DND-41 (cell line): Measurements from ENCODE around the gene TH.

Experiments used
- EZH2 ChIP-seq: IDR thresholded peaks from 3 replicates; pipeline ENCODE4 v1.6.1; 2012; ENCODE audit warnings: borderline replicate concordance, low read depth, mild to moderate bottlenecking, moderate library complexity, low read length, inconsistent platforms; ENCODE audit not compliant: severe bottlenecking
- TF ChIP-seq, protein P1 (sequence below): IDR thresholded peaks from 2 replicates; pipeline ENCODE4 v1.5.1; 2012; ENCODE audit warnings: borderline replicate concordance, low read length, moderate library complexity, mild to moderate bottlenecking; ENCODE audit not compliant: poor library complexity, severe bottlenecking; ENCODE audit errors: extremely low read depth

DNA sequence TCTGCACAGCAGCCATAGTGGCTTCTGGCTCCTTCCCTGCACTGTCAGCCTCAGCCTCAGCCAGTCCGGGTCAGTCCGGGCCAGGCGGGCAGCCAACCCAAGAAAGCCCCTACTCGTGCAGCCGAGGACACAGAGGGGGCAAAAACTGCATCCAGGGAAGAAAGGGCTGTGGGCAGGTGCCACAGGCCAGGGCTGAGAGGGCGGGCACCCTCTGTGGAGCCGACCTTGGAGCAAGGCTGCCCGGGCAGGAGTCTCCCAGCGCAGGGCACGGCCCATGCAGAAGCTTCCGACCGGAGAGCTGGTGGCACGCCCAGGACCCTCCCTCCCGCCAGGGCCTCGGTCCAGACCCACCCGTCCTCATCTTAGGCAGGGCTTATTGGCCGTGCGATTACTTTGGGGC, 10.5 kb upstream of the TH start:
- TF ChIP-seq, protein P1, sequence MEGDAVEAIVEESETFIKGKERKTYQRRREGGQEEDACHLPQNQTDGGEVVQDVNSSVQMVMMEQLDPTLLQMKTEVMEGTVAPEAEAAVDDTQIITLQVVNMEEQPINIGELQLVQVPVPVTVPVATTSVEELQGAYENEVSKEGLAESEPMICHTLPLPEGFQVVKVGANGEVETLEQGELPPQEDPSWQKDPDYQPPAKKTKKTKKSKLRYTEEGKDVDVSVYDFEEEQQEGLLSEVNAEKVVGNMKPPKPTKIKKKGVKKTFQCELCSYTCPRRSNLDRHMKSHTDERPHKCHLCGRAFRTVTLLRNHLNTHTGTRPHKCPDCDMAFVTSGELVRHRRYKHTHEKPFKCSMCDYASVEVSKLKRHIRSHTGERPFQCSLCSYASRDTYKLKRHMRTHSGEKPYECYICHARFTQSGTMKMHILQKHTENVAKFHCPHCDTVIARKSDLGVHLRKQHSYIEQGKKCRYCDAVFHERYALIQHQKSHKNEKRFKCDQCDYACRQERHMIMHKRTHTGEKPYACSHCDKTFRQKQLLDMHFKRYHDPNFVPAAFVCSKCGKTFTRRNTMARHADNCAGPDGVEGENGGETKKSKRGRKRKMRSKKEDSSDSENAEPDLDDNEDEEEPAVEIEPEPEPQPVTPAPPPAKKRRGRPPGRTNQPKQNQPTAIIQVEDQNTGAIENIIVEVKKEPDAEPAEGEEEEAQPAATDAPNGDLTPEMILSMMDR, result no peak
- no peak for TF ChIP-seq EZH2
